HUES6 (cell line): ENCODE data around the gene NKX1-1.

Experiments used
- H3K27ac ChIP-seq: 2 replicates; pipeline ENCODE4 v1.7.0; 2013; ENCODE audit warnings: low read depth, mild to moderate bottlenecking, low read length, inconsistent platforms
- H3K27me3 ChIP-seq: 2 replicates; pipeline ENCODE4 v1.6.1; 2013; ENCODE audit warnings: low read length; ENCODE audit not compliant: control insufficient read depth, insufficient read depth
- H3K36me3 ChIP-seq: 2 replicates; pipeline ENCODE4 v1.6.1; 2013; ENCODE audit warnings: low read length; ENCODE audit not compliant: control insufficient read depth, insufficient read depth
- H3K4me1 ChIP-seq: 2 replicates; pipeline ENCODE4 v1.6.1; 2013; ENCODE audit warnings: low read length; ENCODE audit not compliant: control insufficient read depth, insufficient read depth
- H3K4me3 ChIP-seq: 2 replicates; pipeline ENCODE4 v1.5.1; 2013; ENCODE audit warnings: low read depth, low read length
- H3K9ac ChIP-seq: one replicate; pipeline ENCODE4 v1.6.1; 2013; ENCODE audit warnings: mild to moderate bottlenecking, low read length
- H3K9me3 ChIP-seq: 2 replicates; pipeline ENCODE4 v1.6.1; 2013; ENCODE audit warnings: low read depth, low read length; ENCODE audit not compliant: control insufficient read depth, insufficient read depth

NKX1-1 gene

DNA sequence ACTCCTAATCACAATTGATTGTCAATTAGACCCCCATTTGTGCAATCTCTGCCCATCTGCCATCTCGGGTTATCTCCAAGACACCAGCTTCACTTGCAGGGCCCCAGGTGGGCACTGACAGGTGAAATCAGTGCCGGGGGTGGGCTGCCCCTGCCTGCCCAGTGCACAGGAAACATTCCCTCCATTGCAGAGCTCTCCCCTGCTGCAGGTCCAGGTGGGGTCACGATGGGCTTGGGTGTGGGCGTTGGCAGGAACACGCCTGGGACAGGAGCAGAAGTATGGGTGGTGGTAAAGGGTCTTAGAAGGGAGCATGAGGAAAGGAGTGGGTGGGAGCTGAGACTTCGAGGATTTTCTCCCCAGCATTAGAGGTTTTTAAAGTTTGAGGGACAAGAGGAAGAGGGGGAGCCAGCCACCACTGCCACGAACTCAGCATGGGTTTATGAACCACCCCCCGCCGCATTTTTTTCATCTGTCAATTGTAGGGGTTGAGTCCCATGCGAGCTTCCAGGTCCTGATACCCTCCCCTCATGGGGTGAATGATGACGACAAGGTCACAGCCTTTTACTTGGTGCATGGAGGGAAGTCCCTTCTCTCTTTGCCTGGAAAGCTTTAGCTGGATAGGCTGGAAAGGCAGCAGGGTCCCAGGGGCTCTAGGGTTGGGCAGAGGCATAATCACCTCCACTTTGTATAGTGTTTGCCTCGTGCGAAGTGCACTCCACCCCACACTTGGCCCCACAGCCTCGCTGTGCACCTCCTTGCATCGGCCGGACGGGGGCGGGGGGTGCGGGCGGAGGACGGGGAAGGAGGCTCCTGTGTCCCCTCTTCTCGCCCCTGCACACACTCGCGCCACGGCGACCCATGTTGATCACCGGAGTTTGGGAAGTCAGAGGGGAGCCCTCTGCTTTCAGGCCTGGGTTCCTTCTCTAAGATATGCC lies 3.5 kb upstream of the NKX1-1 start:
- no peaks in the 10 kb centered on the region for H3K4me1 ChIP-seq
- no peak overlapping the region for H3K27ac ChIP-seq
- H3K27me3 ChIP-seq = peaks cover 94% of the 10 kb centered on the region
- H3K4me3 ChIP-seq = no peak overlapping the region
- H3K36me3 ChIP-seq = no peaks in the 10 kb centered on the region
- H3K9ac ChIP-seq = no peak overlapping the region
- H3K9me3 ChIP-seq = no peaks in the 10 kb centered on the region

DNA sequence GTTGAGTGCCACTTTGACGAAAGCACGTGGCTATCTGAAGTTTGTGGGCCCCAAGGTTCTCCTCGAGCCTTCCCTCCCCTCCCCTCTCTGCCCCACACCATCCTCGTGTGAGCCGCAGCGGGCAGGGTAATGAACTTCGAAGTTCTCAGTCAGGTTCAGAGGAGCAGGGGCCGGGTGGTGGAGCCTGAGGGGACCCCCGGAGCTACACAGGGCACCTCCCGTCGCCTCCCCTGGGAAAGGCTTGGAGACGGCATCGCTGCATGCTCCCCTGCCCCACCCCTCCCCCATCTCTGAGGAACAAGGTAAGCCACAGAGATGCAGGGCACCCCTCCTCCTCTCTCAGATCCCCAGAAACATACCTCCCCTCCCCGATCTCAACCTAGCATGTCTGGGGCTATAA lies 2.8 kb upstream of the NKX1-1 start:
- Histone ChIP-seq H3K27ac (no peak overlapping the region), H3K36me3 (no peaks in the 10 kb centered on the region), H3K4me3 (no peak overlapping the region), H3K4me1 (no peaks in the 10 kb centered on the region), H3K27me3 (peaks cover 100% of the 10 kb centered on the region), H3K9me3 (no peaks in the 10 kb centered on the region), H3K9ac (no peak overlapping the region)

DNA sequence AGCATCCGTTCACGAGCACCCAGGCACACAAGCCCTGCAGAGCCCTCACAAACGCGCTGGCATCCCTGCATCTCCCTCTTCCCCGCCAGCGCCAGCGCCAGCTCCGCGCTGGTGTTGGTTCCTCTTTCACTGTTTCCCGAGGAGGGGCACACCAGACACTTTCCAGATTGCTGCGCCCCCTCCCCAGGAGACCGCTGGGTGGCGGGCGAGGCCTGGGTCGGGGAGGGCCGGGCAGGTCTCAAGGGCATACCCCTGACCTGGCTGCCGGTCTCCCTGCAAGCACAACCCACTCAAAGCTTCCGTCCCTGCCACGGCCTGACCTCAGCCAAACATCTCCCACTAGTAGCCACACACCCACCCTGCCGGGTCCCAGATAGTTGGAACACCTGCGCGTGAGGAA lies 2.2 kb upstream of the NKX1-1 start:
- Histone ChIP-seq H3K9me3 (no peaks in the 10 kb centered on the region), H3K9ac (no peak overlapping the region), H3K27me3 (peaks cover 100% of the 10 kb centered on the region), H3K4me3 (no peak overlapping the region), H3K4me1 (no peaks in the 10 kb centered on the region), H3K27ac (no peak overlapping the region), H3K36me3 (no peaks in the 10 kb centered on the region)

DNA sequence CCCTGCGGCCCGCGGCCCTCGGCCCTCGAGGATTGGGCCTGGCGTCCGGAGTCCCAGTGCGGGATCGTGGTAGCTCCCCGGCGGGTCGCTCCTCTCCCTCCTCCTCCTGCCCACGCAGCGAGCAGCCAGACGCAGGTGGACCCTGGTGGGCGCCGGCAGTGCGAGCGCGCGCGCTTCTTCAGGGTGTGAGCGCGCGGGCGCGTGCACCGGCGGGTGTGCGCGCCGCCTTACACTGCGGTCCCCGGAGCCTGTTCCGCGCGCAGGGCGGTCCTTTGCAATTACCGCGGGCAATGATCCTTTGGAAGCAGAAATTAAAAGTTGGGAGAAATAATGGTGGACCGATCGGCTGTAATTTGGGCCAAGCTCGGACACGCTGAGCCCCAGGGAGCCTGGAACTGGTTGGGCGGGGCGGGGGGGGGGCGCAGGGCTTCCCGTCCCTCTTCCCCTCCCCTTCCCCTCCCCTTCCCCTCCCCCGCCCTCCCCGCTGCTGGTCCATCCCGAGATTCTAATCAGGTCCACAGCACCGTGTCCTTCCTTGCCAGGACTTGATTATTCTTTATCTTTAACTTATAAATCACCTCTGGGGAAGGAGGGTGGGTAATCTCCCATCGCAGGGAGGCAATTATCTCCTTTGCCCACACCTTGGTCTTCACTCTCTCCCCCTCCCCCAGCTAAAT lies 1.6 kb upstream of the NKX1-1 start:
- no peaks in the 10 kb centered on the region for H3K4me1 ChIP-seq
- no peaks in the 10 kb centered on the region for H3K9me3 ChIP-seq
- no peak overlapping the region for H3K9ac ChIP-seq
- H3K27me3 ChIP-seq = peaks cover 100% of the 10 kb centered on the region
- H3K27ac ChIP-seq = no peak overlapping the region
- H3K36me3 ChIP-seq = no peaks in the 10 kb centered on the region
- H3K4me3 ChIP-seq = peak overlapping the region; percentile 44

DNA sequence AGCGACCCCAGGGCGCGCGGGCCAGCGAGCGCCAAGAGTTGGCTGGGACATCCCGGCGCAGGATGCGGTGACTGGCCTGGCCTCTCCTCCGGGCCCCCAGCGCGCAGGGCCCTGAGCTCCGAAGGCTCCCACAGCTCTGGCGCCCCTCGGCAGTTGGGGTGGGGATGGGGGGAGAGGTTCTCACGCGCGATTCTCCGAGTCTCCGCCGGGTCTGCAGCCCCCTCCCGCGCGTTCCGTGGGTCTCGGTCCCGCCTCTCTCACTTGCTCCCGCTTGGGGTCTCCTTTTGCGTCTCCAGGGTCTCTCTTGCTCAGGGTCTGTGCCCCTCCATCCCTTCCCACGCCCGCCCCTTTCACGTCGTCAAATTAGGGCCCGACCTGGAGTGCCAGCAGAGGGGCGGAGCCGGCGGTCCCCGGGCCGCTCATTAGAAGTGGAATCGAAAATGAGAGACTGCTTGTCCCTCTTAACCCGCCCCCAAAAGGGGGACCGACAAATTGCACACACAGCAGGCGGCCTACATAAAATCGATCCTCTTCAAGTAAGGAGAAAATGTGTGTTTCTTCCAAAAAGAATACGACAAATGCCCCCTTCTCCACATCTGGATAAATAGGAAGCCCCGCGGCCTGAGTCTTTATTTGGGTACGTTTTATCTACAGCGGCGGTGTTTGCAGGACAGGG lies 877 bp upstream of the NKX1-1 start:
- Histone ChIP-seq H3K9ac (no peak overlapping the region), H3K4me3 (peak overlapping the region; percentile 44; the same call in 1 of the 2 replicates), H3K9me3 (no peaks in the 10 kb centered on the region), H3K27ac (no peak overlapping the region), H3K27me3 (peaks cover 100% of the 10 kb centered on the region), H3K4me1 (no peaks in the 10 kb centered on the region), H3K36me3 (no peaks in the 10 kb centered on the region)

DNA sequence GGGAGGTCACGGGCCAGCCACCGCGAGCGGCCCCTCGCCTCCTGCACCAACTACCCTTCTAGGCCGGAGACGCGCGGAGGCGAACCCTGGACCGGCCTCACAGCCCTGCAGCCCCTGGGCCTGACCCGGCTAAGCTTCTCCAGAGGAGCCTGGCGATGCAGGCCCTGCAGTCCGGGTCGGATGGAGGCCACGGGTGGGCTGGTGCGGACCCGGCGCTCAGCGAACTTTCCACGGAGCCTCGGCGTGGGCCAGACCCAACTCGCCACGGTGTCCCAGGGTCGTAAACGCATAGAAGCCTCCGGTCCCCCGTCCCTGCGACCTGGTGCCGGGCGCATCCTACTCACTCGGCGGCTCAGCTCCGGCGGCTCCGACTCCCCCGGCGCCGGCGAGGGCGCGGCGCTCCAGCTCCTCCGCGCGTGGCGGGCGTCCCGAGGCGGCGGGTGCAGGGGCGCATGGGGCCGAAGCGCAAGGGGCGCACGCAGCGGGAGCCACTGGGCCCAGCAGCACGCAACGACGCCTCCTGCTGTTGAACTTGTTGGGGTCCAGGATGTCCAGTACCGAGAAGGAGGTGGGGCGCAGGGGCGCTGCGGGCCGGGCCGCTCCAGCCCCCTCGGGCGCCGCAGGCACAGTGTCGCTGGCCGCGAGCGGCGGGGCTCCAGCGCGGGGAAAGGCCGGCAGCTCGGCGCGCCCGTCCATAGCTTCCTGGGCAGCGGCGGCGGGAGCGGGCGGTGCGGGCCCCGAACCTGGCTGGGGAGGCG lies 427 bp downstream of the NKX1-1 start:
- Histone ChIP-seq H3K4me3 (no peak overlapping the region; the same call in 1 of the 2 replicates), H3K9me3 (no peaks in the 10 kb centered on the region), H3K9ac (no peak overlapping the region), H3K36me3 (no peaks in the 10 kb centered on the region), H3K27ac (no peak overlapping the region), H3K27me3 (peaks cover 100% of the 10 kb centered on the region), H3K4me1 (no peaks in the 10 kb centered on the region)

DNA sequence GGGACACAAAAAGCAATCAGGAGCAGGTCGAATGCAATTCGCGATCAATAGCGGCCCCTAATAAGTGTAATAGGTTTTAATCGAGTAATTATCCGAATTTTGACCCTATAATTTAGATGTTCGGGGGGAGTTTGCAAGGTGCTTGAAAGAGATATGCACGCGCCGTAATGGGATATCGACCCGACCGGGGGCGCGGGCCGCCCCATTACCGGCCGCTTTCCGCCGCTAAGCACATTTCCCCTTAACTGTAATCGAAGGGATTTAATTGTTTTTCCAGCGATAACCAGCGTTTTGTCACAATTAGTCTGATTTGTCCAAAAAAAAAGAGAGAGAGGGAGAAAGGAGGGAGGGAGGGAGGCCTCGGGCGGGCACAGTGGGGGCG lies 997 bp downstream of the NKX1-1 start:
- Histone ChIP-seq H3K9me3 (no peaks in the 10 kb centered on the region), H3K27me3 (peaks cover 100% of the 10 kb centered on the region), H3K4me1 (no peaks in the 10 kb centered on the region), H3K36me3 (no peaks in the 10 kb centered on the region), H3K9ac (no peak overlapping the region), H3K4me3 (no peak overlapping the region), H3K27ac (no peak overlapping the region)

DNA sequence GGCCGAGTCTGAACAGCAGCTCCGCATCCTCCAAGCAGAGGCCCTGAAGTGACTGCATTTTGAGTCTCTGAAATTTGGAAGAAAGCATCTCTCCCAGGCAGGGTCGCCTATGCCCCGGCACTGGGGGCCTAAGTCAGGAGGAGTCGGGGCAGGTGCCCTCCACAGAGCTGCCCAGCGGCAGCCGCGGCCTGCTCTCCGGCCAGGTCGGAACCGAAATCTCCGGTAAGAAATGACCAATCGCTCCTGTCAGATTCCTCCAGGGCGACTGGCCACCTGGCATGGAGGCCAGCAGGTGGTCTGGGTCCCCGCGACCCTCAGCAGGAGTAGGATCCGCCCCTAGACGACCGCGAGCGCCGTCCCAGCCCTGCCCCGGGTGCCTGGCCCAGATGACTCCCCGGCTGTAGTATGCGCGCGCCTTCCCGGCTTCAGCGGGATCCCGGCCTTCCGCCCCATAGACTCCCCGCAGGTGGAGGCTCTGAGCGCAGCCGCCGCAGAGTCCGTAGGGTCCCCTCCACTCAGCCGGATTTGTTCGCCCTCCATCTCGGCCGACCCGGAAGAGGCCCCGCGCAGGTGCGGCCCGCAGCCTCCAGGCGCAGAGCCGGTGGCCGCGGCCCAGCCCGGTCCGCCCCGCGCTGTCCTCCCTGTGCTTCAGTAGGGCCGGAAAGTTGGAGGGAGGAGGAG lies 1.5 kb downstream of the NKX1-1 start:
- H3K36me3 ChIP-seq = no peaks in the 10 kb centered on the region
- H3K4me1 ChIP-seq = no peaks in the 10 kb centered on the region
- no peaks in the 10 kb centered on the region for H3K9me3 ChIP-seq
- peak overlapping the region; percentile 20; the same call in 1 of the 2 replicates for H3K4me3 ChIP-seq
- H3K27me3 ChIP-seq = peaks cover 100% of the 10 kb centered on the region
- no peak overlapping the region for H3K27ac ChIP-seq
- no peak overlapping the region for H3K9ac ChIP-seq

DNA sequence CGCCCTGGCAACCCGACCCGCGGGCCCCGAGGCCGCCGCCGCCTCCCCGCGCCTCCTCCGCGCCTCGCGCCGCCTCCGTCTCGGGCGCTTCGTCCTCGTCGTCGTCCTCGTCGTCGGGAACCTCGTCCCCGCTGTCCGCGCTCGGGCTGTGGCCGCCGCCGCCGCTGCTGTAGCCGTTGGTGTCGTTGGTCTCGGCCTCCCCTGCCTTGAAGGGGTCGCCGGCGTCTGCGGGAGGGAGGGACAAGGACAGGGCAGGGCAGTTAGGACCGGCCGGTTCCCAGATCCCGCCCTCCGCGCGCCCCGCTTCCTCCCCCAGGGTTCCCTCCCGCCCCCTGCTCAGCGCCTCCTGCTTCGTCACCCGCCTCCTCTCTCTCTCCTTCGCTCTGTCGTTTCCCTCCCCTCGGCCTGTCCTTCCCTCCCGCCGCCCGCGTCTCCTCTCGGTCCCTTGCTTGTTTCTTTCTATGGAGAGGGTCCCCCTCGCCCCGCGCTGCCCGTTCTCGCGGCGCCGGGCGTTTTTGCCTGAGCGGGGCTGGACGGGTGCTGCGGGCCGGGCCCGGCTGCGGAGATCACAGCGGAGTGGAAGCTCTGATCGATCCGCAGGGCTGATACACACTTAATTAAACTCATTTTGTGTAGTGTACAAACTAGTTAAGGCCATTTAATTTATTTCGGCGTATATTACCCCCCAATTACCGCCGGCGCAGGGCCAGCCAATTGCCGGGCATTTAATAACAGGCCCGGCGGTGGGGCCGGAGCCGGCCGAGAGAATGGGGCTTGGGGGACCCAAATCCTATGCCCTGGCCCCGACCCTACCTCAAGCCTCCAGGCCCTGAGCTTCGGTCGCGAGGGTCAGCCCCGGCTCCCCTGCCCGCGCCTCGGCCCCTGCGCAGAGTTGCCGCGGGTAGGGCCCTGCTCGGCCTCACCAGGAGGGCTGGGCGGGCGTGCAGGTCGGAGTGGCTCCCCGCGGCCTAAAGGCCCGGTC lies 2.4 kb downstream of the NKX1-1 start:
- peaks cover 3% of the 10 kb centered on the region; the same call in 1 of the 2 replicates for H3K9me3 ChIP-seq
- H3K27ac ChIP-seq = no peak overlapping the region
- H3K27me3 ChIP-seq = peaks cover 99% of the 10 kb centered on the region
- H3K4me1 ChIP-seq = no peaks in the 10 kb centered on the region
- no peak overlapping the region for H3K9ac ChIP-seq
- no peaks in the 10 kb centered on the region for H3K36me3 ChIP-seq
- peak overlapping the region; percentile 45 for H3K4me3 ChIP-seq
